Measurements from ENCODE around the gene CCT7. TPM values are rescaled to one million over a fixed set of nuclear protein-coding genes. Genes with fewer than 3 reads are reported as not detected.

CCT7 gene
- total and polyA plus RNA-seq, 10 of the 15 experiments (the other 5 are each of a cell fraction or from before 2014, with no cell fraction given), result 206 to 598 (median 486) TPM

DNA sequence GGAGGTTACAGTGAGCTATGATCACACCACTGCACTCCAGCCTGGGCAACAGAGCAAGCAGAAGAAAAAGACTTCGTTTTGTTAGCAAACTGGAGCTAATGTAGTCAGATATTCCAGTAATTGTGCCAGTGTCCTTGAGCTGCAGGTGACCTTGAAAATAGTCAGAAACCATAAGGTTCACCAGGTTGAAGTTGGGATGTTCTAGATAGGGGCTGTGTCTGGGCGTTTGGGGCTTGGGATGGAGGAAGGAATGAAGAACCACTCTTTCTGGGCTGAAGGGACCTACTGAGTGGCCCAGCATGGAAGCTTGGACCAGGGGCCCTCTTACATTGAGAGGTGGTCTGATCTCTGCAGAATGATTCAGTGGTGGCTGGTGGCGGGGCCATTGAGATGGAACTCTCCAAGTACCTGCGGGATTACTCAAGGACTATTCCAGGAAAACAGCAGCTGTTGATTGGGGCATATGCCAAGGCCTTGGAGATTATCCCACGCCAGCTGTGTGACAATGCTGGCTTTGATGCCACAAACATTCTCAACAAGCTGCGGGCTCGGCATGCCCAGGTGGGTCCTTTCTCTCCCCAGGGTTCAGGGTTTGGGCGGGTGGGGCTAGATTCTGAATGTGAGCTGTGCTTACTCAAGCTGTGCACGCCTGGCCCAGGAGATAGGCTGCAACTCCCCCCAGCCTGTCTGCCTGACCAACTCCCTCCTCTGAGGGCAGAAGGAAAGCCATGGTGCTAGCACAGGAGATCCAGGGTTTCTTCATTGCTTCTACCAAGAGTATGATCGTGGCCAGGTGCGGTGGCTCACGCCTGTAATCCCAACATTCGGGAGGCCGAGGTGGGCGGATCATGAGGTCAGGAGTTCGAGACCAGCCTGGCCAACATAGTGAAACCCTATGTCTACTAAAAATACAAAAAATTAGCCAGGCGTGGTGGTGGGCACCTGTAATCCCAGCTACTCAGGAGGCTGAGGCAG is 17.1 kb downstream of the CCT7 start:
- no peaks in the 10 kb centered on the region for H3K79me2 ChIP-seq (ENCODE audit: control insufficient read depth, insufficient read depth, low read length)
- WGBS (ENCODE audit: insufficient coverage, insufficient replicate concordance, low lambda C conversion rate, missing lambda C conversion rate), result 87% methylated on average over 17 of the region's 17 CpGs
- CTCF ChIA-PET, result interaction anchor here (1.6 kb wide), 1 partner anchor 13 kb away, joined by 3 read pairs; no protein-coding TSS in a partner anchor
- H3K27me3 ChIP-seq (replicated peaks in 1 of 2; ENCODE audit: control insufficient read depth in 2 of 2, insufficient read depth in 2 of 2, low read length in 1 of 2), result no peaks in the 10 kb centered on the region
- SMC1A ChIA-PET (ENCODE audit: uncharacterized antibody, unreplicated experiment), result interaction anchor here (1.7 kb wide), 1 partner anchor 12 kb away, joined by 3 read pairs; no protein-coding TSS in a partner anchor
- BruUV-seq (replicated peaks), result no TSS peak
- no peak overlapping the region for H3K27ac ChIP-seq (ENCODE audit: control insufficient read depth, insufficient read depth)
- H3K4me3 ChIP-seq, result no peak overlapping the region
- intact Hi-C loops (cut with micrococcal nuclease; ENCODE audit: unreplicated experiment) (no loop called here), in situ Hi-C loops (cut with MboI) (no loop called here)
- ATAC-seq, result no peak
- no peaks in the 10 kb centered on the region for H3K4me1 ChIP-seq (ENCODE audit: control insufficient read depth, insufficient read depth, low read length)
- H3K4me2 ChIP-seq (ENCODE audit: control insufficient read depth, insufficient read depth), result no peak overlapping the region
- DNase-seq (ENCODE audit: low read depth, low spot score), result no peak
- H2AFZ ChIP-seq (ENCODE audit: control insufficient read depth, low read depth, low read length), result no peak overlapping the region
- RAD21 ChIA-PET (ENCODE audit: unreplicated experiment), result interaction anchor here (0.8 kb wide), 1 partner anchor 39 kb away, joined by 4 read pairs; no protein-coding TSS in a partner anchor
- no peak for FAIRE-seq
- no peak overlapping the region for H3K9ac ChIP-seq (ENCODE audit: control insufficient read depth, insufficient read depth, low read length)
- H3K9me3 ChIP-seq (replicated peaks; ENCODE audit: control insufficient read depth, insufficient read depth, low read length), result no peaks in the 10 kb centered on the region
- no peaks in the 10 kb centered on the region; the same call in 1 of the 2 replicates for H4K20me1 ChIP-seq (ENCODE audit: control insufficient read depth, insufficient read depth)
- peaks cover 49 to 51% of the 10 kb centered on the region in 2 experiments for H3K36me3 ChIP-seq (ENCODE audit: control insufficient read depth in 2 of 2, insufficient read depth in 2 of 2, low read length in 1 of 2)
- no peak for TF ChIP-seq ZBED1 (IDR thresholded peaks at IDR 0.05; ENCODE audit: borderline replicate concordance)
- no peak for TF ChIP-seq SRF (IDR thresholded peaks at IDR 0.05; ENCODE audit: low read depth in 2 of 2, low read length in 2 of 2)
- TF ChIP-seq, protein P1, sequence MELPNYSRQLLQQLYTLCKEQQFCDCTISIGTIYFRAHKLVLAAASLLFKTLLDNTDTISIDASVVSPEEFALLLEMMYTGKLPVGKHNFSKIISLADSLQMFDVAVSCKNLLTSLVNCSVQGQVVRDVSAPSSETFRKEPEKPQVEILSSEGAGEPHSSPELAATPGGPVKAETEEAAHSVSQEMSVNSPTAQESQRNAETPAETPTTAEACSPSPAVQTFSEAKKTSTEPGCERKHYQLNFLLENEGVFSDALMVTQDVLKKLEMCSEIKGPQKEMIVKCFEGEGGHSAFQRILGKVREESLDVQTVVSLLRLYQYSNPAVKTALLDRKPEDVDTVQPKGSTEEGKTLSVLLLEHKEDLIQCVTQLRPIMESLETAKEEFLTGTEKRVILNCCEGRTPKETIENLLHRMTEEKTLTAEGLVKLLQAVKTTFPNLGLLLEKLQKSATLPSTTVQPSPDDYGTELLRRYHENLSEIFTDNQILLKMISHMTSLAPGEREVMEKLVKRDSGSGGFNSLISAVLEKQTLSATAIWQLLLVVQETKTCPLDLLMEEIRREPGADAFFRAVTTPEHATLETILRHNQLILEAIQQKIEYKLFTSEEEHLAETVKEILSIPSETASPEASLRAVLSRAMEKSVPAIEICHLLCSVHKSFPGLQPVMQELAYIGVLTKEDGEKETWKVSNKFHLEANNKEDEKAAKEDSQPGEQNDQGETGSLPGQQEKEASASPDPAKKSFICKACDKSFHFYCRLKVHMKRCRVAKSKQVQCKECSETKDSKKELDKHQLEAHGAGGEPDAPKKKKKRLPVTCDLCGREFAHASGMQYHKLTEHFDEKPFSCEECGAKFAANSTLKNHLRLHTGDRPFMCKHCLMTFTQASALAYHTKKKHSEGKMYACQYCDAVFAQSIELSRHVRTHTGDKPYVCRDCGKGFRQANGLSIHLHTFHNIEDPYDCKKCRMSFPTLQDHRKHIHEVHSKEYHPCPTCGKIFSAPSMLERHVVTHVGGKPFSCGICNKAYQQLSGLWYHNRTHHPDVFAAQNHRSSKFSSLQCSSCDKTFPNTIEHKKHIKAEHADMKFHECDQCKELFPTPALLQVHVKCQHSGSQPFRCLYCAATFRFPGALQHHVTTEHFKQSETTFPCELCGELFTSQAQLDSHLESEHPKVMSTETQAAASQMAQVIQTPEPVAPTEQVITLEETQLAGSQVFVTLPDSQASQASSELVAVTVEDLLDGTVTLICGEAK (IDR thresholded peaks at IDR 0.05; ENCODE audit: borderline replicate concordance), result no peak
- TF ChIP-seq RELA (IDR thresholded peaks at IDR 0.05; ENCODE audit: borderline replicate concordance, partially characterized antibody), result no peak
- no peak for TF ChIP-seq SPI1 (IDR thresholded peaks at IDR 0.05; ENCODE audit: borderline replicate concordance, insufficient read depth, low read depth, low read length)
- no peak for TF ChIP-seq TCF12 (IDR thresholded peaks at IDR 0.05; ENCODE audit: low read depth, low read length)
- POLR2A ChIA-PET, result no interaction called here
